Endothelial cell of hepatic sinusoid (primary cell): ENCODE data around the gene HPSE.
"Not testable (repeated sequence)": the region's sequence is repeated elsewhere in the genome, so short reads cannot be mapped to it uniquely, and the experiment has no call there.

ENCODE experiments used
- in situ Hi-C: cut with HindIII; loops from 2 replicates; pipeline ENCODE4 v1.10.0; 2017; ENCODE audit warnings: low sequenced_read_pairs

HPSE gene

DNA sequence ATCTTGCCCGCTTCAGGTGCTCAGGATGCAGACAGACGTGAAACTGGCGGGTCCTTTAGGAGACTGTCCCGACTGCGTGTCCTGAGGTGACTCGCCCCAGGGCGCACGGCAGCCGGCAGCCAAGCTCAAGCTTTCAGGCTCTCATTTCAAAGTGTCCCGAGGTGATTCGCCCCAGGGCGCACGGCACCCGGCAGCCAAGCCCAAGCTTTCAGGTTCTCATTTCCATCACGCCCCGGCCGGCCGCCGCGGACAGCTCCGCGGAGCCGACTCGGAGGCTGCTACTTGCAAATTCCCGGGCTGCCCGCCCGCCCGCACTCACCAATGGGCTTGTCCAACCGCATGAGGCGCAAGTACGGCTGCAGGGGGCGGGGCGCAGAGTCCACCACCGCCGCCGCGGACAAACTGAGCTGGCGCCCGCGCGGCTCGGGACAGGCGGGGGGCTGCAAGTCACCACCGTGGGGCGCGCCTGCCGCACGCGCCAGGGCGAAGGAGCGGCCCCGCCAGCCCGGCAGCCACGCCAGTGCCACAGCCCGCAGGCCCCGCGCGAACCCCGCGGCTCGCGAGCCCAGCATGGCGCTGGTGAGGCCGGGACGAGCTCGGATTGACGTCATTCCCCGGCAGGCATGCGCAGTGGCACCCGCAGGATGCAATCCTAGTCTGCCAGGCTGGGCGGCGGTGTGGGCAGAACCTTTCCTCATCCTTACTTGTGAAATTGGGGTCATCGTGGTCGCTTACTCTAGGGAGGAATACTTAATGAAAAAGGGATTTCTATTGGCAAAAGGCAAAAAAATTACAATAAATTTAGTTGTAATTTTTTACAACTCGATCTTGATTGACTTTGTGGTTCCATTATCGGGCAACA, 50.2 kb downstream of the HPSE start, which contains the start of gene COQ2:
TSS of gene COQ2 (minus strand) at position 606 of the 862 bp plus-strand sequence. CDS start at position 572, 34 bp downstream.
- in situ Hi-C loops: loop anchor here (5.0 kb wide), 1 partner anchor 202 kb away; no protein-coding TSS in a partner anchor

- in situ Hi-C loops: no loop called here
These were observed 51.5 kb downstream of the HPSE start for GRCh38 chr4:83283181-83283580.

DNA sequence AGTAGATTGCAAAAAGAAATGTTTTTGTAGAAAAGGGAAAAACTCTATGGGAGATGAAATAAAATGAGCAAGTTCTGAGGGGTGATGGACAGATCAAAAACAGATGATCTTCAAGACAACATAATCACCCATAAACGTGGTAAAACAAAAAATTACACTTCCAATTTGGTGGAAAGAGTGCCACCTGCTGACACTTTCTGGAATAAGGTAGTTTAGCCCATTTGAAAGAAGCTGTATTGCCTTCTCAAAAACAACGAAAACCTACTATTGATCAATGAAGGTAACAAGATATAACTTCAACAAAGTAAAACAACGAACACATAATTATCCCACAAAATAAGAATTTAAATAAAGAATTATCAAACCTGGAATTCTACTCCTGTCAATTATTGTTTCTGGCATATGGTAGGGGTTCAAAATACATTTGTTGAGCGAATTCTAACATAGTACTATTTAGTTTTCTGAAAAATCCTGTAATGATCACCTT, 52.6 kb downstream of the HPSE start:
- in situ Hi-C loops: no loop called here

DNA sequence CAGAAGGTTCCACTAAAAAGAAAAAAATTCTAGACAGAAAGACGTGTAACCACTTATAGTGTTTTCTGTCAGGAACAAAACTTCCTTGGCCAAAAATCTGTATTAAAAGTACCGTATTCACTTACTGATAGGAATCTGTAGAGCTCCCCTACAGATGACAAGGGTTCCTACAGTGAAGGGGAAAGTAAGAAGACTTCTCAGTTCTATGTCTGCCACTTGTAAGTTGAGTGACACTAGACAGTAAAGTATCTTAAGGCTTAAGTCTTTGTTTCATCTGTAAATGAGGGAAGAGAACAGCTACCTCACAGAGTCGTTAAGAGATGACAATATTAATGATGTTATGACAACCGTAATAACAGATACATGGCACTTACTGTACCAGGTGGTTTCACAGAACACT, 53.3 kb downstream of the HPSE start:
- in situ Hi-C loops: no loop called here

DNA sequence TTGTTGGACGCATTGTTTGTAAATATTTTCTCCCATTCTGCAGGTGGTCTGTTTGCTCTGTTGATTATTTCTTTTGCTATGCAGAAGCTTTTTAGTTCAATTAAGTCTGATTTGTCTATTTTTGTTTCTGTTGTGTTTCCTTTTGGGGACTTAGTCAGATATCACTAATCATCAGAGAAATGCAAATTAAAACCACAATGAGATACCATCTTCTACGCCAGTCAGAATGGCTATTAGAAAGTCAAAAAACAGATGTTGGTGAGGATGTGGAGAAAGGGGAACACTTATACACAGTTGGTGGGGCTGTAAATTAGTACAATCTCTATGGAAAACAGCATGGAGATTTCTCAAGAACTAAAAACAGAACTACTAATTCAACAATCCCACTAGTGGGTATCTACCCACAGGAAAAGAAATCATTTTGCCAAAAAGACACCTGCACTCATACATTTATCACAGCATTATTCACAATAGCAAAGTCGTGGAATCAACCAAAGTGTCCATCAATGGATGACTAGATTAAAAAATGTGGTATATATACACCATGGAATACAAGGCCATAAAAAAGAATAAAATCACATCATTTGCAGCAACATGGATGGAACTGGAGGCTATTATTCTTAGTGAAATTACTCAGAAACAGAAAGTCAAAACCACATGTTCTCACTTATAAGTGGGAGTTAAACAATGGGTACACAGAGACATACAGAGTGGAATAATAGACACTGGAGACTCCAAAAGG, 58.2 kb downstream of the HPSE start:
- in situ Hi-C loops: no loop called here

DNA sequence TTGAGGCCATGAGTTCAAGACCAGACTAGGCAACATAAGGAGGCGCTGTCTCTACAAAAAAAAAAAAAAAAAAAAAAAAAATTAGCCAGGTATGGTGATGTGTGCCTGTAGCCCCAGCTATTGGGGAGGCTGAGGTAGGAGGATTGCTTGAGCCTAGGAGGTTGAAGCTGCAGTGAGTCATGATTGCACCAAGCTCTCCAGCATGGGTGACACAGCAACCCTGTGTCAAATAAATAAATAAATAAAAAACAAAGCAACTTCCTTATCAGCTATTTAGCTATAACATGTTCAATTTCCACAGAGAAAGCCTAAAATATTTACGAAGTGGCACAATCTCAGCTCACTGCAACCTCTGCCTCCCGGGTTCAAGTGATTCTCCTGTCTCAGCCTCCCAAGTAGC, 60.7 kb downstream of the HPSE start:
- in situ Hi-C loops: not testable (repeated sequence)

DNA sequence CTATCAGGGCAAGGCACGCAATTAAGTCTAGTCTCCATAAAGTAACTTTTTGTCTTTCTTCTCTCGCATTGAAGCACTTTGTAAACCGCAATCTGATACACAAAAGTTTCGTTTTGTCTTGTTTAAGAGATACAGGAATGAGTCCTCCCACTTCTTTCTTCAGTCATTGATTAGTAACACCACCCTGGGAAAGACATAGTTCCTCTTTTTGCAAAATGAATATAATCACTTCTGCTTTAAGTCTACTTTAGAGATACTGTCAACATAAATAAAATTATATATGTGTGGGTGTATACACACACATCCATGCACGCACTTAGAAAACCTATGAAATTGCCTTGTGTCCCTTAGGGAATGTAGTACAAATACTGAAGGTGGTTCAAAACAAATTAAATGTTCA, 61.7 kb downstream of the HPSE start:
- in situ Hi-C loops: no loop called here

DNA sequence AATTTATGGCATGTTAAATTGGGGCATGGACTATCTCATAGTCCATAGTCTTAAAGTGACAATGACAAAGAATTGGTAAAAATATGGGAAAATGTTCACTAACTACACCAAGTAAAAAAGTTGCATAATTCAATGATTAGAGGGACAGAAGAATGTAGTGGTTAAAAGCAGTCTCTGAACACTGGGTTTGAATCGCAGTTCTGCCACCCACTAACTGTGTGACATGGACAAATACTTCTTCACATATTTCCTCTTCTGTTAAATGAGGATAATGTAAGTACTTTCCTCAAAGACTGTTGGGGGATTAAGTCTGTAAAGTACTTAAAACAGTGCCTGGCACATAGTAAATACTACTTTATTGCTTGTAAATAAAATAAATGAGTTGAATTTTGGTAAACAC, 65.4 kb downstream of the HPSE start:
- in situ Hi-C loops: no loop called here

- in situ Hi-C loops: no loop called here
These were observed 66.2 kb downstream of the HPSE start for GRCh38 chr4:83268491-83268890.

DNA sequence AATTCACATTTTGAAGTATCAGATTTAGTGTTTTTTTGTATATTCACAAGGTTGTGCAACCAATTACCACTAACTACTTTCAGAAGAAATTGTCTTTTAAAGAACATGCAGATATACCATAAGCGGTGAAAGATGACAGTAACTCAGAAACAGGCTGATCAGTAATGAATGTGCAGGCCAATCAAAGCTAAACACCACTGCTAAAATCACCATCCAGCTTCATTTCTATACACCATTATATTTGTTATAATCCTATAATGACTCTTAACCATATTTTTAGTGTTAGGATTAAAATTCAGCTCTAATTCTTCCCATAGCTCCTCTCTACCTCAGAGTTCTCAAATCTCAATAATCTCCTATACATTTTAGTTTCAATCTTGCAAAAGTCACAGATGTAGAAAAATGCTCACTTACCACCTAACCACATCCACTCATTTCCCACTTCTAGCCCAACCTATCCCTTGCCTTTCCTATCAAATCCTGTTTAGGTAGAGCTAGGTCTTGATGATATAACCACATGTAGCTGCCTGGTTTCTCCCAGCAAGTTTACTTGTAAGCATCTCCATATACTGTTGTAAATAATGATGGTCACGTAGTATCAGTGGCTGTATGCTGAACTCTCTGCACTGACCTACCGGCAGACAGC, 66.7 kb downstream of the HPSE start:
- in situ Hi-C loops: no loop called here

GRCh38 chr4:83267121-83267829, 67.4 kb downstream of the HPSE start:
- in situ Hi-C loops: no loop called here

GRCh38 chr4:83266689-83267088, 68.0 kb downstream of the HPSE start:
- in situ Hi-C loops: no loop called here

DNA sequence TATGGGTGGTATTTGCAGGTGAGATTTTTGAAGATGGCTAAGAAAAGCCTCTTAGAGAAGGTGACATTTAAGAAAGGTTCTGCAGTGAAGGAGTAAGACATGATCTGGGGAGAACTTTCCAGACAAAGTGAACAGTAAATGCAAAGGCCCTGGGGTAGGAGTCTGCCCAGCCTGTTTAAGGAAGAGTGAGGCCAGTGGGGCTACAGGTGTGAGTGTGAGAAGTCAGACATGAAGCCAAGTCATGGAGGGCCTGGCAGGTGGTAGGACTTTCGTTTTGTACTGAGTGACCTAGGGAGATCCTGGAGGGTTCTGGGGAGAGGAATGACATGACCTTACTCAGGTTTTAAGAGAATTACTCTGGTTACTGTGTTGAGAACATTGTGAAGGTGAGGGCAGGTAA, 71.5 kb downstream of the HPSE start:
- in situ Hi-C loops: no loop called here

GRCh38 chr4:83262682-83263081, 72.0 kb downstream of the HPSE start:
- in situ Hi-C loops: no loop called here

- in situ Hi-C loops: no loop called here
These were observed 73.3 kb downstream of the HPSE start for GRCh38 chr4:83261307-83261706.

GRCh38 chr4:83259586-83259985, 75.1 kb downstream of the HPSE start:
- in situ Hi-C loops: no loop called here

DNA sequence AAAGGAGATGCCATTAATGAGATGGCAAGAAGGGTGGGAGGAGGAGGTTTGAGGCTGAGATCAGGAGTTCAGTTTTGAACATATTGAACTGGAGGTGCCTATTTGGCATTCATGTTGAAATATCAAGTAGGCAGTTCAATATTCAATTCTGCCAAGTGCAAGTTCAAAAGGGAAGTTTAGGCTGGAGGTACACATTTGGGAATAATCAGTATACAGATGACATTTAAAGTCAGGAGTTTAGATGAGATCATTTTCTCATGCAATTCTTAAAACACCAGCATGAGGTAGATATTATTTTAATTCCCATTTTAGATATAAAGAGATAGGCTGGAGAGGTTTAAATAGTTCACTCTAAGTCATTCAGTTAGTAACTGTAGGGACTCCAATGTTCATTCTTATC, 76.2 kb downstream of the HPSE start:
- in situ Hi-C loops: no loop called here

DNA sequence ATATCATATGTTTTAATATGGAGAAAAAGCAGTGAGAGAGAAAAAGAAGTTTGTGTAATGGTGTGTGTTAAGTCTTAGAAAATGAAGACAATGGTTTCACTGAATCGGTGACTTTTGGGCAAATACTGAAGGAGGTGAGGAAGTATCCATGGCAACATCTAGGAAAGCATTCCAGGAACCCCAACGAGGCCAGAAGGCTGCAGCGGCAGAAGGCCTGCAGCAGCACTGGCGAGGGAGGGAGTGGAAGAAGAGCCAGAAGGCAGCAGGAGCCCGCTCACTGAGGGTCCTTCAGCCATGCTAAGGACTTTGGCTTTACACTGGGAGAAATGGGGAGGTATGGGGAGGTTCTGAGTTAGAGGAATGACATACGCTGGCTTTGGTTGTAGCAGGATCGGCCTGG, 76.8 kb downstream of the HPSE start:
- in situ Hi-C loops: no loop called here

DNA sequence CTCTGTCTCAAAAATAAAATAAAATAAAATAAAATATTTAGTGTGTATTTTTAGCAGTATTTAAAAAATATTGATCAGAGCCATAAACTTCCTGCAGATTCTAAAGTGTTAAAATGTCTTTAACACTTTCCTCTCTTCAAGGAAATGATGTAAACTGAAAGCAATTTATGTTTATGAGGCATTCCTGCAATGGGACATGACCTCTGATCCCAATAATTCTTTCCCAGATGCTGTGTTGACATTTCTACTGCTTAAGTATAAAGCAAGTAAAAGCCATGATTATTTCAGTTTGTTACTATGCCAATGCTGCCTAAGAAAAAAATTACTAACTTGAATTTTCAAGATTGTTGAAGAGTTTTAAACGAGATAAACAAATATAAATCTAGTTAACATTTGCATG, 79.1 kb downstream of the HPSE start:
- in situ Hi-C loops: no loop called here

DNA sequence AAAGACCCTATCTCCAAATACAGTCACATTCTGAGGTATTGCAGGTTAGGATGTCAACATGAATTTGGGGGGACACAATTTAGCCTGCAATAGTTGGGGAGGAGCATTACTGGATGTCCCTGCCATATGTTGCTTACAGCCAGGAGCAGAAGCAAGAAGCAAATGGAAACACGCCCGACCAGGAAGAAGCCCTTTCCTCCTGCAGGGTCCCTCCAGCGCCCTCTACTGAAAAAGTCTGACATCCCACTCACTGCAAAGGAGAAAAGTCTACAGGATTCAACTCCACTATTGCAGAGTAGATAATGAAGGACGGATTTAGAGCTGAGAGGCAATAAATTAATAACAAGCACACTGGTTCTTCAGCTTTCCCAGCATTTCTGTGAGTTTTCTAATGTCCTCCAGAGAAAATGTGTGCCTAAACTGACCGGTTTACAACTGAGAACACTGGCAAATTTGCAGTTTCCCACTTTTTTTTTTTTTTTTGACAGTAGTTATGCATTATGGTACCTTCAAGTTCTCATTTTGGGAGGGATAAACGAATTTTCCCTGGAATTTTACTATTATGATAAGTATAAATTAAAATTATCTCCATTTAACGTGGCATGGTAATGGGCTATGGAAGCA, 81.8 kb downstream of the HPSE start:
- in situ Hi-C loops: no loop called here
